Esophagus (tissue), 2 donors: ENCODE data around the gene SIX5. TPM values are rescaled to one million over a fixed set of nuclear protein-coding genes. Genes with fewer than 3 reads are reported as not detected.
"Not testable (repeated sequence)": the region's sequence is repeated elsewhere in the genome, so short reads cannot be mapped to it uniquely, and the experiment has no call there.

Source experiments
- H3K27ac ChIP-seq, 2 donors: one replicate each; pipeline ENCODE4 v1.5.1; 2013; ENCODE audit warnings: low read depth in 2 of 2, mild to moderate bottlenecking in 2 of 2, inconsistent platforms in 1 of 2, low read length in 1 of 2, moderate library complexity in 1 of 2
- H3K27me3 ChIP-seq, 2 donors: one replicate each; pipeline ENCODE4 v1.6.1; 2013; ENCODE audit warnings: low read length in 2 of 2, control low read depth in 1 of 2, mild to moderate bottlenecking in 1 of 2; ENCODE audit not compliant: insufficient read depth in 2 of 2, control insufficient read depth in 1 of 2
- H3K36me3 ChIP-seq, 2 donors: one replicate each; pipeline ENCODE4 v1.6.1; 2013; ENCODE audit warnings: low read length in 1 of 2; ENCODE audit not compliant: control insufficient read depth in 2 of 2, insufficient read depth in 2 of 2
- H3K4me1 ChIP-seq, 2 donors: one replicate each; pipeline ENCODE4 v1.6.1; 2013; ENCODE audit warnings: low read length in 1 of 2; ENCODE audit not compliant: control insufficient read depth in 2 of 2, insufficient read depth in 2 of 2
- H3K4me3 ChIP-seq, 2 donors: one replicate each; pipeline ENCODE4 v1.5.1; 2013; ENCODE audit warnings: low read length in 2 of 2, mild to moderate bottlenecking in 2 of 2, low read depth in 1 of 2, moderate library complexity in 1 of 2
- H3K9me3 ChIP-seq, 2 donors: one replicate each; pipeline ENCODE4 v1.6.1; 2013; ENCODE audit warnings: mild to moderate bottlenecking in 2 of 2, low read depth in 1 of 2, low read length in 1 of 2, moderate library complexity in 1 of 2; ENCODE audit not compliant: control insufficient read depth in 2 of 2, insufficient read depth in 1 of 2
- WGBS, 2 donors: extraction: QIAGEN DNeasy Blood & Tissue Kit; methylation state at CpG; one replicate each; pipeline ENCODE4 v1.1.7; 2013; 5-methylcytosine and 5-hydroxymethylcytosine counted together
- polyA plus RNA-seq, 2 donors: library from polyadenylated mRNA; stranded (reverse); fragments of 200-250 nt; gene quantifications; one replicate each; pipeline ENCODE4 v1.2.3, GENCODE V29; 2013
- donor health status: healthy with polysubstance abuse.
- donor health status: Bipolar disorder and iron deficiency.

Gene SIX5
- polyA plus RNA-seq, 2 donors, result 8.2 to 9.8 TPM

DNA sequence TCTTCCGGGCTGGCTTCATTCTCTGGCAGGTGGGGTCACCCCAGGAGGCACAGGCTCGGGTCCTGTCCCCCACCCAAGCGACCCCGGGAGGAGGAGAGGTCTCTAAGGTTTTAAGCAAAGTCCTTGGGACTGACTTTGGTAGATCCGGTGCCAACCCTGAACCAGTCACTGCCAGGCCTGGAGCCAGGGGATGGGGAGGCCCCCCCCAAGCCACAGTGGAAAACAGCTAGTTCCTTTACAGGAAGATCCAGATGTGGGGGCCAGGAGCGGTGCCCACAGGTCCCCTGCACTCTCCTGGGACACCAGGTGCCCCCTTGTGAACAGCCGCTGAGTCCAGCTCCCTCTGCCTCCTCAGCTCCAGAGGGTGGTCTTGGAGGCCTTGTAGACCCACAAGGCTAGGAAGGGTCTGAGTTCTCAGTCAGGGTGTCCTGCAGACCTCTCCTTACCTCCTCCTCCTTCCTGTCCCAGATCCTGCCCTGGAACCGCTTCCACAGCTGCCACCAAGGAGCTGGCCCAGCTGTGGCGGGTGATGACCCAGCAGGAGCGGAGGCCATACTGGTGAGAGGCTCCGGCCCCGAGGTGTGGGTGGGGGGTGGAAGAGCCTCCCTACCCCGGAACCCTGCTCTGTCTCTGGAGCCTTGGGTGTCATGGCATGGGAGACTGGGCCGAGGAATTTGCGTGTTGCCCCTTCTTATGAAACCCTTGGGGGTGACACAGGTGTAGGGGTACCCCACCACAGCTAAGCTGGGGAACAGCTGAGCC is 6.0 kb downstream of the SIX5 start:
- Histone ChIP-seq H3K4me3 (no peak overlapping the region), H3K36me3 (peaks cover 0 to 8% of the 10 kb centered on the region in 2 donors), H3K4me1 (peaks cover 2 to 10% of the 10 kb centered on the region in 2 donors), H3K27ac (no peak overlapping the region), H3K27me3 (no peaks in the 10 kb centered on the region), H3K9me3 (no peaks in the 10 kb centered on the region)
- 84 to 87% methylated on average over 15 of the region's 15 CpGs for WGBS, 2 donors

DNA sequence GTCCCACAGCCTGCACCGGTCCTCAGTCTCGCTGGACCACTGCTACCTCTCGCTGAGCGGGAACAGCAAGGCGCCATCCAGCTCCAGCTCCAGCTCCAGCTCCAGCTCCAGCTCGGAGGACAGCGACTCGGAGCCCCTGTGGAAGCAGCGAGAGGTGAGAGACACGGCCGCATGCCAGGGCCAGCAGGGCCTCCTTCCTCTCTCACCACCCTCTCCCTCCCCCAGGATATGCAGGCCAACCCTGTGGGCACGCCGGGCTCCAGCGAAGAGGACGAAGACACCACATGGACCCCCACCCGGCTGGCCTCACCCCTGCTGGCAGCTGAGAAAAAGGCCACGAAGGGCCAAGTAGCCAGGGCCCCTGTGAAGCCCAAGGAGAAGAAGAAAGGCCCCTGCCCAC is 7.3 kb downstream of the SIX5 start:
- no peak overlapping the region for H3K27ac ChIP-seq
- WGBS, 2 donors, result 83 to 87% methylated on average over 17 of the region's 17 CpGs
- peaks cover 0 to 8% of the 10 kb centered on the region in 2 donors for H3K4me1 ChIP-seq
- H3K36me3 ChIP-seq, result peaks cover 0 to 8% of the 10 kb centered on the region in 2 donors
- no peaks in the 10 kb centered on the region for H3K27me3 ChIP-seq
- H3K9me3 ChIP-seq, result no peaks in the 10 kb centered on the region
- H3K4me3 ChIP-seq, result no peak overlapping the region

DNA sequence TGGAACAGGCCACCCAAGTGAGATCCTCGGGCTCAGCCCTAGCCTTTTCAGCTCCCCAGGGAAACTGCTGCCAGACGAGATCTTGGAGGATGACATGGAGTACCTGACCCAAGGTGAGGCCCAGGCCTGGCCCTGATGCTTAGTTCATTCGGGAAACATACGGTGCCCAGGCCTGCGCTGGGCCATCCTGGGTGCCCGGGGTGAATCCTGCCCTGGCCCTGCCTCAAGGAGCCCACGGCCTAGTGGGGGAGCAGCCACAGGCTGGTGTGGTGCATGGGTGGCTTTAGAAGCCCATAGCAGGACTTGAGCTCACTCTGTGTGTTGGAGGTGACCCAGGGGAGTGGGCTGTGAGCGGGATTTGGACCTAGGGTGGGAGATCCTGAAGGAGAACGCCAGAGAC is 10.1 kb downstream of the SIX5 start:
- 83 to 84% methylated on average over 9 of the region's 9 CpGs for WGBS, 2 donors

DNA sequence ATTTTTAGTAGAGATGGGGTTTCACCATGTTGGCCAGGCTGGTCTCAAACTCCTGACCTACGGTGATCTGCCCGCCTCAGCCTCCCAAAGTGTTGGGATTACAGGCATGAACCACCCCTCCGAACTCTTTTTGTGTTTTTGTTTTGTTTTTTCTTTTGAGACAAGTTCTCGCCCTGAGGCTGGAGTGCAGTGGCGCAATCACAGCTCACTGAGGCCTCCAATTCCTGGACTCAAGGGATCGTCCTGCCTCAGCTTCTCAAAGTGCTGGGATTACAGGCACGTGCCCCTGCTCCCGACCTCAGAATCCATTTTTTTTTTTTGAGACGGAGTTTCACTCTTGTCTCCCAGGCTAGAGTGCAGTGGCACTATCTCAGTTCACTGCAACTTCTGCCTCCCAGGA is 11.4 kb downstream of the SIX5 start:
- peaks cover 0 to 3% of the 10 kb centered on the region in 2 donors for H3K4me1 ChIP-seq
- H3K4me3 ChIP-seq, result no peak overlapping the region
- H3K27me3 ChIP-seq, result no peaks in the 10 kb centered on the region
- no peaks in the 10 kb centered on the region for H3K36me3 ChIP-seq
- no peaks in the 10 kb centered on the region for H3K9me3 ChIP-seq
- no peak overlapping the region for H3K27ac ChIP-seq
- whole genome bisulfite sequencing, 2 donors, result 70 to 74% methylated on average over 9 of the region's 9 CpGs

More for the DNA sequence above, 10.1 kb downstream of the SIX5 start:
- Histone ChIP-seq H3K36me3 (no peaks in the 10 kb centered on the region), H3K9me3 (no peaks in the 10 kb centered on the region), H3K27me3 (no peaks in the 10 kb centered on the region), H3K4me3 (no peak overlapping the region), H3K4me1 (no peaks in the 10 kb centered on the region), H3K27ac (no peak overlapping the region)

DNA sequence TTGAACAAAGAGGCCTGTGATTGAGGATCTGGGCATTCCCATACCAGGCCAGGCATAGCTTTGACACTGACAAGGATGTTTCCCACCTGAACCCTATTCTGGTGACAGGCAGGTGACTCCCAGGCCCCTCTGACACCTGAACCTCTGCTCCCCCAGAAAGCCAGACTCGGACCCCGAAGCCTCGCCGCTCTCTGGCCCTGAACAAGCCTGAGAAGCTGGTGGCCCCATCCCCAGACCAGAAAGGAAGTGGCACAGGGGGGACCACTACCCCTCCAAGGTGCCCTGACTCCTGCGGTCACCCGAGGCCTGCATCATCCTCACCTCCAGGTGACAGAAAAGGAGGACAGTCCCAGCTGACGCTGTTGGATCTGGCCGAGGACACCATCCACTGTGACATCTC is 14.7 kb downstream of the SIX5 start:
- H3K4me3 ChIP-seq, result no peak overlapping the region
- no peaks in the 10 kb centered on the region for H3K27me3 ChIP-seq
- no peaks in the 10 kb centered on the region for H3K9me3 ChIP-seq
- no peaks in the 10 kb centered on the region for H3K36me3 ChIP-seq
- 95% methylated on average over 8 of the region's 8 CpGs for WGBS, 2 donors
- H3K27ac ChIP-seq, result no peak overlapping the region
- peaks cover 0 to 3% of the 10 kb centered on the region in 2 donors for H3K4me1 ChIP-seq

DNA sequence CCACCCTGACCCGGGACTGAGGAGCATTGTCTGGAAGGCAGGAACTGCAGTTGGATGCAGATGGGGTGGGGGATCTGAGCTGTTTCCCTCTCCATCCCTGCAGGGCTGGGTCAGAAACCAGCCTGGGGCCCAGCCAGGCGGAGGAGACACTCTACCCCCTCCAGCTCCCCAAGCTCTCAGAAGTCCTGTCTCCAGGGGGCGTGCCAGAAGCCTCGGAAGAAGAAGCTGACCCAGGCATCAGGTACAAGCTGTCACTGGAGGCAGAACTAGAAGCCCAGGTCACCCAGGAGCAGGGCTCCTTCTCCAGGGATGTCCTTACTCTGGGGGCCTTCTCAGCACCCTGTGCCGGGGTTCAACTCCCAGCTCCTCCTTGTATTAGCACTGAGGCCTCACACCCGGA is 15.5 kb downstream of the SIX5 start:
- H3K36me3 ChIP-seq, result no peaks in the 10 kb centered on the region
- peaks cover 0 to 3% of the 10 kb centered on the region in 2 donors for H3K4me1 ChIP-seq
- H3K4me3 ChIP-seq, result no peak overlapping the region
- H3K27me3 ChIP-seq, result no peaks in the 10 kb centered on the region
- no peak overlapping the region for H3K27ac ChIP-seq
- H3K9me3 ChIP-seq, result no peaks in the 10 kb centered on the region
- 74 to 77% methylated on average over 6 of the region's 6 CpGs for WGBS, 2 donors

DNA sequence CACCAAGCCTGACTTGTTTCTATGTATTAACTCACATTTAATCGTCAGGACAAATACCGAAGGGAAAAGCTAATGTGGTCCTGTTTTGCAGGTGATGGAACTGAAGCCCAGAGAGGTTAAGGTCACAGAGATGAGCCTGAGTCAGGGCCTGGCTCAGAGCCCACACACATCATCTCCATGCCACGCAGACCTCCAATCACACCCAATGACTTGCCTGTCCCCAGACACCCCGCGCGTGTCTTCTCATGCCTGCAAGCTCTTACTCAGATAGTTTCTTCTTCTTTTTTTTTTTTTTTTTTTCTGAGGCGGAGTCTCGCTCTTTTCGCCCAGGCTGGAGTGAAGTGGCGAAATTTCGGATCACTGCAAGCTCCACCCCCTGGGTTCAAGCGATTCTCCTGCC is 16.4 kb downstream of the SIX5 start:
- H3K27me3 ChIP-seq, result no peaks in the 10 kb centered on the region
- no peaks in the 10 kb centered on the region for H3K9me3 ChIP-seq
- 61 to 80% methylated on average over 12 of the region's 12 CpGs for WGBS, 2 donors
- H3K4me1 ChIP-seq, result peaks cover 0 to 3% of the 10 kb centered on the region in 2 donors
- no peak overlapping the region for H3K4me3 ChIP-seq
- H3K36me3 ChIP-seq, result no peaks in the 10 kb centered on the region
- peak overlapping the region; percentile 21 to 51 for H3K27ac ChIP-seq

DNA sequence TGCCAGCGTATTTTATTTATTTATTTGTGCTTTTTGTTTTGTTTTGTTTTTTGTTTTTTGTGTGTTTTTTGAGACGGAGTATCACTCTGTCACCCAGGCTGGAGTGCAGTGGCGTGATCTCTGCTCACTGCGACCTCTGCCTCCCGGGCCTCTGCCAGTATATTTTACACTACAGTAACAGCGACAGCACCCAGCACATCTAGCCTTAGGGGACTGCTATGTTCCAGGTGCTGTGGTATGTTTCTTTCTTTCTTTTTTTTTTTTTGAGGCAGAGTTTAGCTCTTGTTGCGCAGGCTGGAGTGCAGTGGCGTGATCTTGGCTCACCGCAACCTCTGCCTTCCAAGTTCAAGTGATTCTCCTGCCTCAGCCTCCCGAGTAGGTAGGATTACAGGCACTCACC is 17.6 kb downstream of the SIX5 start:
- WGBS, 2 donors, result 84 to 89% methylated on average over 10 of the region's 10 CpGs
- not testable (repeated sequence) for H3K9me3 ChIP-seq, H3K4me1 ChIP-seq, H3K4me3 ChIP-seq, H3K27me3 ChIP-seq, H3K36me3 ChIP-seq, H3K27ac ChIP-seq

DNA sequence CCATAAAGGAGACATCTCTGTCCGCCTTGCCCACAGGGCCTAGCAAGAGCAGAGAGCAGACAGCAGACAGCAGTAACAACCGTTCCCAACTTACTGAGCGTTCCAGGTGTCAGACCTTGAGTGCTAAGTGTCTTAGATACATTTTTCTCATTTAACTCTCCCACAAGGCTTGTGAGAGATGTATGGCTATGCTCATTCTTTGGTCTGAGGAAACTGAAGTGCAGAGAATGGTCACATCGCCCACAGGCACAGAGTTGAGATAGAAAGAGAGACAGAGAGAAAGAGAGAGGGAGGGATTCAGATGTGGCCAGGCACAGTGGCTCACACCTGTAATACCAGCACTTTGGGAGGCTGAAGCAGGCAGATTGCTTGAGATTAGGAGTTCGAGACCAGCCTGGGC is 21.5 kb downstream of the SIX5 start:
- 79% methylated on average over 5 of the region's 5 CpGs for WGBS, 2 donors
- H3K27me3 ChIP-seq, result no peaks in the 10 kb centered on the region
- H3K9me3 ChIP-seq, result no peaks in the 10 kb centered on the region
- H3K27ac ChIP-seq, result no peak overlapping the region
- H3K36me3 ChIP-seq, result no peaks in the 10 kb centered on the region
- no peak overlapping the region for H3K4me3 ChIP-seq
- H3K4me1 ChIP-seq, result no peaks in the 10 kb centered on the region

DNA sequence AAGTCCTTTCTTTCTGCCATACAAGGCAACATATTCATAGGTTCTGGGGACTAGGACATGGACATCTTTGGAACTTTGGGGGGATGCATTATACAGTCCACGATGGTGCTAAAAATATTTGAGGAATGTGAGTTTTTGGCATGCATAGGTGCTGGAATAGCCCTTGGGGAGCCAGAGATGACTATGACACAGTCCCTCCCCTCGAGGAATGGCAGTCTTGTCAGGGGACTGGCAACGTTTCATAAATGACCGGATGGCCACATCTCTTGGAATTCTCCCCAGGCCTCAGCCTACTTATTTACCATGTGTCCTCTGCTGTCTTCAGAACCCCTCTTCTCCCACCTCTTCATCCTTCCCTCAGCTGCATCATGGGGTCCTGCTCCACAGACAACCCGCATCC is 22.2 kb downstream of the SIX5 start:
- no peaks in the 10 kb centered on the region for H3K4me1 ChIP-seq
- no peaks in the 10 kb centered on the region for H3K36me3 ChIP-seq
- no peak overlapping the region for H3K27ac ChIP-seq
- no peak overlapping the region for H3K4me3 ChIP-seq
- no peaks in the 10 kb centered on the region for H3K9me3 ChIP-seq
- 62 to 71% methylated on average over 5 of the region's 5 CpGs for WGBS, 2 donors
- no peaks in the 10 kb centered on the region for H3K27me3 ChIP-seq
